ENCODE data around the gene ARL6IP4.

Gene ARL6IP4

DNA sequence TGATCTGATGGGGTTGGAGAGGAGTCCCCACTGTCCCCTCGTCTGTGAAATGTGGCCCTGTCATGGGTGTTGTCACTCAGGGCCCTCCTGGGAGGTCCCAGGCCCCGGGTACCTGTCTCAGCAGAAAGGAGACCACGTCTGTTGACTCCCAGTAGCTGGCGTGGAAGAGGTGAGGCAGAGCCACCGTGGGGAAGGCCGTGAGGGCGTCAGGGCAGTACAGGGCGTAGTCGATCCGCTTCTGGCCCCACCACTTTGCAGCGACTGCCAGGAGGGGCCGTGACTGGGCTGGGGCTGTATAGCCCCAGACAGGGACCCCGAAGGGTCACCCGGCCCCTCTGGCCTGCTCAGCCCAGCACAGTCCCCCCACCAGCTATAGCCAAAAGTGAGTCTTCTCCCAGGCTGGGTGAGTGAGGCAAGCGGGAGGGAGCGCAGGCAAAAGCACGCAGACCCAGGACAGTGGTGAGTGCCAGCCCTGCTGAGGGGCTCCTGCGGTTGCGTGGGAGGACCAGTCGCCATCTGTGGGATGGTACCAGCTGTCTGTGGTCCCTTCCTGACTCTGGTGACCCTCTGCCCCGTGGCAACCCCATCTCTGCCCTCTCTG is 8.2 kb downstream of the ARL6IP4 start:
- no peak for DNase-seq (ENCODE audit: extremely low spot score)
- ChIA-PET POLR2A (no interaction called here), CTCF (no interaction called here)
- TF ChIP-seq CTBP1 (IDR thresholded peaks at IDR 0.05; ENCODE audit: borderline replicate concordance) (no peak), ARNT (IDR thresholded peaks at IDR 0.05) (no peak), SUZ12 (IDR thresholded peaks at IDR 0.05) (no peak), NFRKB (IDR thresholded peaks at IDR 0.05) (no peak), TARDBP (IDR thresholded peaks at IDR 0.05) (no peak)

DNA sequence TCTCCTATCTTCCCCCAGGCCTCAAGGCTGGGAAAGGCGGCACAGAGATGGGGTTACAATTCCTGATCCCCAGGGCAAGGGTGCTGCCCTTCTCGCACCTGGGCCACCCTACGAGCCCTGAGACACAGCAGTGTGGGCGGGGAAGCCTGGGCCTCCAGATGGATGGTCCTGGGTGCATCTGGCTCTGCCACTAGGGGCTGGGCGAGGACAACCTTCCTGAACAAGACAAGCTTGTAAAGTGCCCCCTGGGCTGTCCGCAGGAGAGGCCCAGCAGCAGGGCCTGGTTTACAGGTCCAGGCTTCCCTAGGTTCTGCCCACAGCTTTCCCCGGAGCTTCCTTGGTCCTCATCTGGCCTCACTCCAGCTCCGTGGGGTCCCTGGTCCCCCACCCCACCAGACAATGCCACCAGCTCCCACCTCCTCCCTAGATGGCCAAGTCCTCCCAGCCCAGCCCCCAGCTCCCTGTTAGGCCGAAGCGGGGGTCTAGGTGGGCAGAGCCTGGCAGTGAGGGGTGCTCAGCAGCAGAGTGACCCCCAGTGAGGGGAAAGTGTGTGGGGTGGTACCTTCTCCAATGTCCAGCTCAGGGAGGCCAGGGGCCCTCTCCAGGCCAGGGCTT is 8.9 kb downstream of the ARL6IP4 start:
- TF ChIP-seq SUZ12 (IDR thresholded peaks at IDR 0.05) (no peak), ARNT (IDR thresholded peaks at IDR 0.05) (no peak), L3MBTL2 (conservative IDR thresholded peaks at IDR 0.05) (no peak), NFRKB (IDR thresholded peaks at IDR 0.05) (no peak), TARDBP (IDR thresholded peaks at IDR 0.05) (no peak), FOXM1 (IDR thresholded peaks at IDR 0.05; ENCODE audit: borderline replicate concordance) (no peak), ELF4 (IDR thresholded peaks at IDR 0.05) (no peak), LEF1 (IDR thresholded peaks at IDR 0.05; ENCODE audit: borderline replicate concordance) (no peak), SP1 (IDR thresholded peaks at IDR 0.05) (no peak)
- TF ChIP-seq, protein P1, sequence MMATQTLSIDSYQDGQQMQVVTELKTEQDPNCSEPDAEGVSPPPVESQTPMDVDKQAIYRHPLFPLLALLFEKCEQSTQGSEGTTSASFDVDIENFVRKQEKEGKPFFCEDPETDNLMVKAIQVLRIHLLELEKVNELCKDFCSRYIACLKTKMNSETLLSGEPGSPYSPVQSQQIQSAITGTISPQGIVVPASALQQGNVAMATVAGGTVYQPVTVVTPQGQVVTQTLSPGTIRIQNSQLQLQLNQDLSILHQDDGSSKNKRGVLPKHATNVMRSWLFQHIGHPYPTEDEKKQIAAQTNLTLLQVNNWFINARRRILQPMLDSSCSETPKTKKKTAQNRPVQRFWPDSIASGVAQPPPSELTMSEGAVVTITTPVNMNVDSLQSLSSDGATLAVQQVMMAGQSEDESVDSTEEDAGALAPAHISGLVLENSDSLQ (IDR thresholded peaks at IDR 0.05): no peak
- POLR2A ChIA-PET: interaction anchor here (1.2 to 1.4 kb wide), 2 partner anchors 15 to 243 kb away, joined by 3 to 7 read pairs; partner anchors contain the start of gene MPHOSPH9

DNA sequence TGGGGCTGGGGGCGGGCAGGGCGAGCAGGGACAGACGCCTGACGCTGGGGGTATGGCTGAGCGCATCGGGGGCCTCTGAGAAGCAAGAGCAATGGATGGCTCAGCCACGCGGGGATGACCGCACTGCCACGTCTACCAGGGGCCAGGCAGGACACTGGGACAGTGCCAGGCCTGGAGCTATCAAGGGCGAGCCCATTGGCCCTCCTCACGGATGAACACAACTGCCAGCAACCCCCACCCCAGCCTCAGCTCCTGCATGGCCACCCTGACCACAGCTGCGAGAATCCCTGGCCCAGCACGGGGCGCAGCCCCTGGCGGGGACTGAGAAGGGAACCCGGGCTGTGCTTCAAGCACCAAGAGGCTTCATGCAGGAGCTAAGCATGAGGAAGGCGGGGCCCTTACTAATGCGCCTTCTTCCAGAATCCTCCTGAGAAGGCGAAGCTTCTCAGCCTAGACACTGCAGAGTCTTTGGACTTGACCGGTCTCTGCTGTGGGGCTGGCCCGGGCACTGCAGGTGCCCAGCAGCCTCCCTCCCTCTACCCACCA is 9.5 kb downstream of the ARL6IP4 start:
- no peak for TF ChIP-seq HDGF (IDR thresholded peaks at IDR 0.05; ENCODE audit: borderline replicate concordance)
- TF ChIP-seq BHLHE40 (IDR thresholded peaks at IDR 0.05; ENCODE audit: borderline replicate concordance): no peak
- no peak for TF ChIP-seq SUZ12 (IDR thresholded peaks at IDR 0.05)
- TF ChIP-seq ARNT (IDR thresholded peaks at IDR 0.05): no peak
- TF ChIP-seq L3MBTL2 (conservative IDR thresholded peaks at IDR 0.05): no peak
- no peak for TF ChIP-seq LEF1 (IDR thresholded peaks at IDR 0.05; ENCODE audit: borderline replicate concordance)
- TF ChIP-seq FOXM1 (IDR thresholded peaks at IDR 0.05; ENCODE audit: borderline replicate concordance): no peak
- TF ChIP-seq NFRKB (IDR thresholded peaks at IDR 0.05): no peak
- TF ChIP-seq, protein P1 (IDR thresholded peaks at IDR 0.05): no peak
- TF ChIP-seq ELF4 (IDR thresholded peaks at IDR 0.05): no peak
- no peak for TF ChIP-seq CTBP1 (IDR thresholded peaks at IDR 0.05; ENCODE audit: borderline replicate concordance)
- TF ChIP-seq FOXK2 (IDR thresholded peaks at IDR 0.05): no peak
- no peak for TF ChIP-seq SP1 (IDR thresholded peaks at IDR 0.05)
- no peak for TF ChIP-seq FOXA1 (IDR thresholded peaks at IDR 0.05)
- no peak for TF ChIP-seq ZNF384 (IDR thresholded peaks at IDR 0.05)
- CTCF ChIA-PET: no interaction called here
- POLR2A ChIA-PET: interaction anchor here (1.2 to 1.4 kb wide), 2 partner anchors 16 to 243 kb away, joined by 3 to 7 read pairs; partner anchors contain the start of gene MPHOSPH9
- no peak for DNase-seq (ENCODE audit: extremely low spot score)

More for the DNA sequence above, 8.9 kb downstream of the ARL6IP4 start:
- DNase-seq (ENCODE audit: extremely low spot score): no peak
- CTCF ChIA-PET: no interaction called here

DNA sequence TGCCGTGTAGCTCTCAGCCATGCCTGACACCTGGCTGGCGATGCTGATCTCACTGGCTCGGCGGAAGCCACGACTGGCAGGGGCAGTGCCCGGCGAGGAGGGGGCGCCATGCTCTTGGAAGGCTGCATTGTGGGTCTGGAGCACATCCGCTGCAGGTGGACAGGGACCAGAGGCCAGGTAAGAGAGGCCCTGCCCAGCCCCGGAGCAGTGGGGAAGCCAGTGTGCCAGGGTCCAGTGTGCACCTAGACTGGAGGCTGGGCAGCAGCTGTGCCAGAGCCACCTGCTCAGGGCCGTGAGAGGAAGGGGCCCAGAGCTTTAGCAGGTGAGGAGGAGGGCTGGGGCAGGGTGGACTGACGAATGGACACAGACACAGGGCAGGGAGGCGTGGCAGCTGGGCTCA is 10.1 kb downstream of the ARL6IP4 start:
- CTCF ChIA-PET: no interaction called here
- POLR2A ChIA-PET: interaction anchor here (1.2 to 1.4 kb wide), 2 partner anchors 16 to 242 kb away, joined by 3 to 7 read pairs; partner anchors contain the start of gene MPHOSPH9
- DNase-seq (ENCODE audit: extremely low spot score): no peak
- no peak for TF ChIP-seq BHLHE40 (IDR thresholded peaks at IDR 0.05; ENCODE audit: borderline replicate concordance)
- TF ChIP-seq L3MBTL2 (conservative IDR thresholded peaks at IDR 0.05): no peak

DNA sequence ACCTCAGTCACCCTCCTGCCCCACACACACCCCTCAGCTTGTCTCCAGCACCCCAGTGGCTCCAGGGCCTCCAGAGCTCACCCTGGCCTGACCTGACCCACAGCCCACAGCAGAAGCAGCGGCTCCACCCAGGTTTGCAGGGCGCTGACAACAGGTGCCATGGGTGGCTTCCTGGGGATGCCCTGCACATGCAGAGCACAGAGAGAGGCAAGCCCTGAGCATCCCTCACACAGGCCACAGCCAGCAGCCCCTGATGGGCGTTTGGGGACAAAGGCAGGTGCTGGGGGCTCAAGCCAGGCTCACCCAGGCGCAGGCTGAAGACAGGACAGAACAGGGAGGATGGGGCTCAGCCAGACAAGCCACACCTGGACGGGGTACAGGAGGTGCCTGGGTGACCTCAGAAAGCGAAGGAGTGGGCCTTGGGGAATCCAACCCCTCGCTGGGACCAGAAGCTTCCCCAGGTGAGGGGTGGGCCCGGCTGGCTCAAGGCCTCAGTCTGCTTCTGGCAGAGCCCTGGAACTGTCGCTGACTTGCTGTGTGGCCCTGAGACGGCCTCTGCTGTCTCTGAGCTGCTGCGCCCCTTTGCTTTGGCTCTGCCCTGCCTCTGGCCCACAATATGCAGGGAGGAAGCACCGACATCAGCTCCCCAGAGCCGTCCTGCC is 10.6 kb downstream of the ARL6IP4 start:
- POLR2A ChIA-PET: interaction anchor here (1.2 kb wide), 1 partner anchor 17 kb away, joined by 3 read pairs; no protein-coding TSS in a partner anchor
- no peak for DNase-seq (ENCODE audit: extremely low spot score)
- CTCF ChIA-PET: no interaction called here
- TF ChIP-seq FOXK2 (IDR thresholded peaks at IDR 0.05) (no peak), NFRKB (IDR thresholded peaks at IDR 0.05) (no peak), LEF1 (IDR thresholded peaks at IDR 0.05; ENCODE audit: borderline replicate concordance) (no peak), ELF4 (IDR thresholded peaks at IDR 0.05) (no peak), SP1 (IDR thresholded peaks at IDR 0.05) (no peak)

DNA sequence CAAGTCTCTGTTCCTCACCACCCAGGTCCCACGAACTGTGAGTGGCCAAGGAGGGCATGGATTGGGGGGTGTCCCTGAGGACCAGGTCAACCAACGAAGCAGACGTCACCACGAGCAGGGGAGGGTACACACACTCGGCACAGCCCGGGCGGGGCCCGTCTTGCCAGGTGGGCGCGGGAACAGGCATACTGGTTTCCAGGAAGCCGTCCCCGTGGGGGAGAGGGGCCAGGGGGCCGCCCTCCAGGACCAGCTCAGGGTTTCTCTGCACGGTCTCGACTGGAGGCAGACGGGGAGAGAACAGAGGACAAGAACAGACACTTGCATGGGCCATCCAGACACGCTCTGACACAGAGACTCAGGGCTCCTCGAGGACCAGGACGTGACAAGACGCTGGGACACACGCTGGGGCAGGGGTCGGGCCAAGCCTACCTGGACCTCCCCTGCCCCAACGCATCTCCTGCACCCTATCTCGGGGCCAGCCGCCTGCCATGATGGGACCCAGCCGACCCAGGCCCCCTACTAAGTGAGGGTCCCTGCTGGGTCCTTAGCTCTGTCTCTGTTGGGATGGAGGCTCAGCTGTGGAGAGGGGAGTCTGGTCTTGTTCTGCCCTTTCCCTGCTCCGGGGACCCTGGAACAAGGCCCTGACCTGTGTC is 11.3 kb downstream of the ARL6IP4 start:
- TF ChIP-seq TARDBP (IDR thresholded peaks at IDR 0.05) (no peak), FOXK2 (IDR thresholded peaks at IDR 0.05) (no peak), FOXA1 (IDR thresholded peaks at IDR 0.05) (no peak), BHLHE40 (IDR thresholded peaks at IDR 0.05; ENCODE audit: borderline replicate concordance) (no peak), NFRKB (IDR thresholded peaks at IDR 0.05) (no peak), ZNF384 (IDR thresholded peaks at IDR 0.05) (no peak), HDGF (IDR thresholded peaks at IDR 0.05; ENCODE audit: borderline replicate concordance) (no peak), SP1 (IDR thresholded peaks at IDR 0.05) (no peak), L3MBTL2 (conservative IDR thresholded peaks at IDR 0.05) (no peak), FOXM1 (IDR thresholded peaks at IDR 0.05; ENCODE audit: borderline replicate concordance) (no peak), LEF1 (IDR thresholded peaks at IDR 0.05; ENCODE audit: borderline replicate concordance) (no peak), SUZ12 (IDR thresholded peaks at IDR 0.05) (no peak)
- TF ChIP-seq, protein P1 (IDR thresholded peaks at IDR 0.05): no peak
- DNase-seq (ENCODE audit: extremely low spot score): no peak
- ChIA-PET CTCF (no interaction called here), POLR2A (interaction anchor here (1.0 kb wide), 1 partner anchor 9 kb away, joined by 3 read pairs; no protein-coding TSS in a partner anchor)
